Breast epithelium (tissue), 3 donors: ENCODE results near the gene SCFD1.

ENCODE experiments used
- POLR2A ChIP-seq: fragments of 450-650 bp; IDR thresholded peaks from one replicate; pipeline ENCODE4 v1.6.1; 2016; ENCODE audit warnings: antibody characterized with exemption, mild to moderate bottlenecking, moderate library complexity
- TF ChIP-seq, protein P1 (sequence below), 3 donors: fragments of 450-650 bp; IDR thresholded peaks; one replicate each; pipeline ENCODE4 v1.5.1; 2016 to 2017; ENCODE audit warnings: antibody characterized with exemption in 3 of 3, mild to moderate bottlenecking in 3 of 3, moderate library complexity in 3 of 3

- no peak for TF ChIP-seq POLR2A
- TF ChIP-seq, protein P1, sequence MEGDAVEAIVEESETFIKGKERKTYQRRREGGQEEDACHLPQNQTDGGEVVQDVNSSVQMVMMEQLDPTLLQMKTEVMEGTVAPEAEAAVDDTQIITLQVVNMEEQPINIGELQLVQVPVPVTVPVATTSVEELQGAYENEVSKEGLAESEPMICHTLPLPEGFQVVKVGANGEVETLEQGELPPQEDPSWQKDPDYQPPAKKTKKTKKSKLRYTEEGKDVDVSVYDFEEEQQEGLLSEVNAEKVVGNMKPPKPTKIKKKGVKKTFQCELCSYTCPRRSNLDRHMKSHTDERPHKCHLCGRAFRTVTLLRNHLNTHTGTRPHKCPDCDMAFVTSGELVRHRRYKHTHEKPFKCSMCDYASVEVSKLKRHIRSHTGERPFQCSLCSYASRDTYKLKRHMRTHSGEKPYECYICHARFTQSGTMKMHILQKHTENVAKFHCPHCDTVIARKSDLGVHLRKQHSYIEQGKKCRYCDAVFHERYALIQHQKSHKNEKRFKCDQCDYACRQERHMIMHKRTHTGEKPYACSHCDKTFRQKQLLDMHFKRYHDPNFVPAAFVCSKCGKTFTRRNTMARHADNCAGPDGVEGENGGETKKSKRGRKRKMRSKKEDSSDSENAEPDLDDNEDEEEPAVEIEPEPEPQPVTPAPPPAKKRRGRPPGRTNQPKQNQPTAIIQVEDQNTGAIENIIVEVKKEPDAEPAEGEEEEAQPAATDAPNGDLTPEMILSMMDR (IDR thresholded peaks at IDR 0.05), result no peak
Observed at GRCh38 chr14:30655658-30656057, 33.5 kb downstream of the SCFD1 start.
